Mucosa of descending colon (tissue), 3 donors: ENCODE measurements around the gene PTBP1. TPM values are rescaled to one million over a fixed set of nuclear protein-coding genes. Genes with fewer than 3 reads are reported as not detected.
"Not testable (repeated sequence)": the region's sequence is repeated elsewhere in the genome, so short reads cannot be mapped to it uniquely, and the experiment has no call there.

Experiments
- ATAC-seq: fragments of 200-7000 bp; cut with Tn5 transposase; one replicate; pipeline ENCODE4 v1.9.1; 2020; ENCODE audit warnings: mild to moderate bottlenecking, moderate library complexity
- DNase-seq, 3 donors: peaks; one replicate each; pipeline ENCODE4 v3.0.0-alpha.2; 2020
- H3K36me3 ChIP-seq: fragments of 200-600 bp; one replicate; pipeline ENCODE4 v1.8.0; 2021; ENCODE audit warnings: low read depth, mild to moderate bottlenecking
- H3K4me1 ChIP-seq: fragments of 200-600 bp; one replicate; pipeline ENCODE4 v1.8.0; 2021; ENCODE audit warnings: low read depth, mild to moderate bottlenecking
- H3K4me3 ChIP-seq: fragments of 200-600 bp; one replicate; pipeline ENCODE4 v1.8.0; 2021; ENCODE audit warnings: mild to moderate bottlenecking
- H3K9me3 ChIP-seq: fragments of 200-600 bp; one replicate; pipeline ENCODE4 v1.8.0; 2021; ENCODE audit warnings: mild to moderate bottlenecking
- intact Hi-C, 2 donors: fragments of 100-400 bp; cut with DNase I in 1 of 2; cut with micrococcal nuclease in 1 of 2; formaldehyde crosslinking; loops; one replicate each; pipeline versions ENCODE4 v1.11.0 to v1.11.1; 2022; cut with DNase I, micrococcal nuclease
- total RNA-seq, 3 donors: library from RNA; stranded (reverse); fragmentation: NEBNext Ultra II Directional in 2 of 3; extraction: Animal tissue kit (Norgen Biotek cat#: 25700) in 2 of 3; gene quantifications; one replicate each; pipeline versions ENCODE4 v1.2.1 to v1.2.4, GENCODE V29; 2021 to 2023
- TF ChIP-seq, protein P1 (sequence below): fragments of 200-600 bp; IDR thresholded peaks from one replicate; pipeline ENCODE4 v1.8.0; 2022; ENCODE audit warnings: antibody characterized with exemption, mild to moderate bottlenecking
- donor health status: DM: no; HTN: no; CAD: no; lungs with moderate emphysema.
- donor health status: DM: no; HTN: no; CAD: no.
- donor health status: DM: no; HTN: yes; CAD: no.

The PTBP1 gene
- total RNA-seq, 3 donors from 2014 or later, result 204 to 305 (median 281) TPM

DNA sequence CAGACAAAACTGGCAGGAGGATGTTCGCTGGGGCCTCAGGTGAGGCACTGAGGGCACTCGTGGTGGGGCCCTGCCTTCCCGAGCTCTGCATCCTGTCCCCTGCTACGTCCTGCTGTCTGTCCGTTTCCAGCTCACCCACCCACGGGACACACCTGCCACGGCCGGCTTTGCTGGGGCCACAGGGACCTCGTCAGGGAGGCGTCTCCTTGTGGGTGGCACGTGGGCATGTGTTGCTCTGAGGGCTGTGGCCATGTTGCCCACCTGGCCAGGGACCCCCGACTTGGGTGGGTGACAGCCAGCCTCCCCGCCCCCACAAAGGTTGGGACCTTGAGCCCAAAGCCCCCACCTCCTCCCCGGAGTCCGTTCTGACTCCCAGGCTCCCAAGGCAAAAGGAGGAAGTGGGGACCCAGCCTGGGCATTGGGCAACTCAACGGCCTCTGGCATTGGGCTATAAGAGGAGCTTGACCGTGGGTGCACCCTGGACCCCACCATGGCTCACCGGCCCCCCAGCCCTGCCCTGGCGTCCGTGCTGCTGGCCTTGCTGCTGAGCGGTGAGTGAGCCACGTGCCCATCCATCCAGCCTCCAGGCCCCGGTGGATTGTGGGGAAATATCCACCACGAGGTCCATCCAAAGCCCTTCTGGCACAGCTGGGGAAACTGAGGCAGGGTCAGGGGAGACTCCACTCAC, 43.4 kb downstream of the PTBP1 start, which contains the start of gene PRTN3:
Gene PRTN3, plus strand, starts transcription at position 481 of the 688 bp plus-strand sequence. Its CDS starts 10 bp downstream, at position 491.
- intact Hi-C loops, result no loop called here
- DNase-seq, result no peak
- no peak for ATAC-seq
- H3K36me3 ChIP-seq, result no peaks in the 10 kb centered on the region
- no peaks in the 10 kb centered on the region for H3K9me3 ChIP-seq
- H3K4me3 ChIP-seq, result no peak within 1 kb of the TSS
- peaks cover 9% of the 10 kb centered on the region for H3K4me1 ChIP-seq
- TF ChIP-seq, protein P1, sequence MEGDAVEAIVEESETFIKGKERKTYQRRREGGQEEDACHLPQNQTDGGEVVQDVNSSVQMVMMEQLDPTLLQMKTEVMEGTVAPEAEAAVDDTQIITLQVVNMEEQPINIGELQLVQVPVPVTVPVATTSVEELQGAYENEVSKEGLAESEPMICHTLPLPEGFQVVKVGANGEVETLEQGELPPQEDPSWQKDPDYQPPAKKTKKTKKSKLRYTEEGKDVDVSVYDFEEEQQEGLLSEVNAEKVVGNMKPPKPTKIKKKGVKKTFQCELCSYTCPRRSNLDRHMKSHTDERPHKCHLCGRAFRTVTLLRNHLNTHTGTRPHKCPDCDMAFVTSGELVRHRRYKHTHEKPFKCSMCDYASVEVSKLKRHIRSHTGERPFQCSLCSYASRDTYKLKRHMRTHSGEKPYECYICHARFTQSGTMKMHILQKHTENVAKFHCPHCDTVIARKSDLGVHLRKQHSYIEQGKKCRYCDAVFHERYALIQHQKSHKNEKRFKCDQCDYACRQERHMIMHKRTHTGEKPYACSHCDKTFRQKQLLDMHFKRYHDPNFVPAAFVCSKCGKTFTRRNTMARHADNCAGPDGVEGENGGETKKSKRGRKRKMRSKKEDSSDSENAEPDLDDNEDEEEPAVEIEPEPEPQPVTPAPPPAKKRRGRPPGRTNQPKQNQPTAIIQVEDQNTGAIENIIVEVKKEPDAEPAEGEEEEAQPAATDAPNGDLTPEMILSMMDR, result no peak

DNA sequence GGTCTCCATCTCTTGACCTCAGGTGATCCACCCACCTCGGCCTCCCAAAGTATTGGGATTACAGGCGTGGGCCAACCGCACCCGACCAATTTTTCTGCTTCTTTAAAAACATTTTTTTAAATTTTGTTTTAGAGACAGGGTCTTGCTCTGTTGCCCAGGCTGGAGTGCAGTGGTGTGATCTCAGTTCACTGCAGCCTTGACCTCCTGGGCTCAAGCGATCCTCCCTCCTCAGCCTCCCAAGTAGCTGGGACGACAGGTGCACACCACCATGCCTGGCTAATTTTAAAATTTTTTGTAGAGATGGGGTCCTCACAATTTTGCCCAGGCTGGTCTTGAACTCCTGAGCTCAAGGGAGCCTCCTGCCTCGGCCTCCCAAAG, 45.5 kb downstream of the PTBP1 start:
- ATAC-seq, intact Hi-C loops, H3K9me3 ChIP-seq, H3K4me1 ChIP-seq, H3K36me3 ChIP-seq, DNase-seq, H3K4me3 ChIP-seq: not testable (repeated sequence)

GRCh38 chr19:843180-843835, 46.1 kb downstream of the PTBP1 start:
- DNase-seq (peak in 1 of 3 donors; percentile 53), ATAC-seq (peak; percentile 73)
- Histone ChIP-seq H3K4me3 (no peak overlapping the region), H3K4me1 (peaks cover 9% of the 10 kb centered on the region), H3K9me3 (no peaks in the 10 kb centered on the region), H3K36me3 (no peaks in the 10 kb centered on the region)
- intact Hi-C loops, result no loop called here
- TF ChIP-seq, protein P1, result no peak

DNA sequence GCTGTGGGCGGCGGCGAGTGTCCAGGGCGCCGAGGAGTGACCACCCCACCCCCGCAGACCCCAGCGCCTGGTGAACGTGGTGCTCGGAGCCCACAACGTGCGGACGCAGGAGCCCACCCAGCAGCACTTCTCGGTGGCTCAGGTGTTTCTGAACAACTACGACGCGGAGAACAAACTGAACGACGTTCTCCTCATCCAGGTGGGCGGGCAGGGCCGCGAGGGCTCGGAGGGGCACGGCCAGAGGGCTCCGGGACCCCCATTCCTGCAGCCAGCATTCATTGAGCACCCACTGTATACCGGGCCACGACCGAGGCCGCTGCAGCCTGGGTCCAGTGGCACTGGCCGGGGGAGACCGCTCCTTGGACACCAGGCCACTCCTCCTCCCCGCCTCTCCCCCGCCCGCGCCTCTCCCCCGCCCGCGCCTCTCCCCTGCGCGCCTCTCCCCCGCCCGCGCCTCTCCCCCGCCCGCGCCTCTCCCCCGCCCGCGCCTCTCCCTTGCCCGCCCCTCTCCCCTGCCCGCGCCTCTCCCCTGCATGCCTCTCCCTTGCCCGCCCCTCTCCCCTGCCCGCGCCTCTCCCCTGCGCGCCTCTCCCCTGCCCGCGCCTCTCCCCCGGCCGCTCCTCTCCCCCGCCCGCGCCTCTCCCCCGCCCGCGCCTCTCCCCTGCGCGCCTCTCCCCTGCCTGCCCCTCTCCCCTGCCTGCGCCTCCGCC, 46.7 kb downstream of the PTBP1 start:
- ATAC-seq, result peak; percentile 47
- intact Hi-C loops, result no loop called here
- no peaks in the 10 kb centered on the region for H3K9me3 ChIP-seq
- no peaks in the 10 kb centered on the region for H3K36me3 ChIP-seq
- no peak overlapping the region for H3K4me3 ChIP-seq
- TF ChIP-seq, protein P1, result no peak
- DNase-seq, result peak in 1 of 3 donors; percentile 40
- H3K4me1 ChIP-seq, result peaks cover 9% of the 10 kb centered on the region

DNA sequence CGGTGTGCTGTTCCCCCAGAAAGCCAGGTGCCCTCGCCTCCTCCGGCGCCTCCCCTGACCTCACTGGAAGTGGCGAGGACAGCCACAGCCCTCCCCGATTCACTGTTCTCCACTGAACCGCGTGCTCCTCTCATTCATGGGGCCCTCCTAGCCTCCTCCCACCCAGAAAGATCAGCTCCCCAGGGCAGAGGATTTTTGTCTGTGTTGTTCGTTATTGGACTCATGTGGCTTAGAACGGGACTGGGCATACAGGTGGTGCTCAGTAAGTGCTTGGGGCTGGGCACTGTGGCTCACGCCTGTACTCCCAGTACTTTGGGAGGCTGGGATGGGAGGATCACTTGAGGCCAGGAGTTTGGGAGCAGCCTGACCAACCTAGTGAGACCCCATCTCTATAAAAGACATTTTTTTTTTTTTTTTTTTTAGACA, 47.3 kb downstream of the PTBP1 start:
- intact Hi-C loops, result no loop called here

More for the DNA sequence above, 47.3 kb downstream of the PTBP1 start:
- H3K9me3 ChIP-seq, result no peaks in the 10 kb centered on the region
- H3K4me3 ChIP-seq, result no peak overlapping the region
- peak; percentile 6 for ATAC-seq
- DNase-seq, result no peak
- peaks cover 9% of the 10 kb centered on the region for H3K4me1 ChIP-seq
- H3K36me3 ChIP-seq, result no peaks in the 10 kb centered on the region
- TF ChIP-seq, protein P1, result no peak
